Activated B cell treated with CpG ODN at 0.5 μM for 24 hours (primary cell): ENCODE measurements around the gene NCOR2. TPM values are rescaled to one million over a fixed set of nuclear protein-coding genes. Genes with fewer than 3 reads are reported as not detected.

Experiments
- ATAC-seq: fragments of 200-7000 bp; cut with Tn5 transposase; one replicate; pipeline ENCODE4 v1.10.0; 2021; ENCODE audit warnings: low read depth, mild to moderate bottlenecking, moderate library complexity
- CTCF ChIA-PET: fragments of 350-600 bp; sonication (Branson Sonifier 250); formaldehyde crosslinking; loops from one replicate; lab custom pipeline; 2021; ENCODE audit warnings: antibody characterized with exemption; lab: Charles Lee
- POLR2A ChIA-PET: fragments of 350-600 bp; sonication (Branson Sonifier 250); formaldehyde crosslinking; loops from one replicate; lab custom pipeline; 2021; ENCODE audit warnings: antibody characterized with exemption; lab: Charles Lee
- DNase-seq: peaks from one replicate; pipeline ENCODE4 v3.0.0; 2022
- H3K27ac Mint-ChIP-seq: one replicate; pipeline ENCODE4 v1.8.0; 2020; ENCODE audit warnings: mixed read lengths
- H3K27me3 Mint-ChIP-seq: one replicate; pipeline ENCODE4 v1.8.0; 2021; ENCODE audit warnings: mixed read lengths
- H3K36me3 Mint-ChIP-seq: one replicate; pipeline ENCODE4 v1.8.0; 2021; ENCODE audit warnings: low read depth, mixed read lengths
- H3K4me1 Mint-ChIP-seq: one replicate; pipeline ENCODE4 v1.8.0; 2021; ENCODE audit warnings: mixed read lengths
- H3K4me3 Mint-ChIP-seq: one replicate; pipeline ENCODE4 v1.8.0; 2020; ENCODE audit warnings: mild to moderate bottlenecking, mixed read lengths
- H3K9me3 Mint-ChIP-seq: one replicate; pipeline ENCODE4 v1.8.0; 2020; ENCODE audit warnings: mixed read lengths
- CTCF ChIP-seq: fragments of 200-600 bp; IDR thresholded peaks from one replicate; pipeline ENCODE4 v1.8.0; 2022; ENCODE audit warnings: antibody characterized with exemption, mild to moderate bottlenecking
- intact Hi-C: fragments of 100-400 bp; cut with micrococcal nuclease; formaldehyde crosslinking; loops from one replicate; pipeline ENCODE4 v1.15.1; 2024
- total RNA-seq: library from RNA; stranded (reverse); gene quantifications from 2 replicates; pipeline ENCODE4 v1.2.3, GENCODE V29; 2022

Gene NCOR2
- total RNA-seq = 136 and 154 TPM in 2 replicates

DNA sequence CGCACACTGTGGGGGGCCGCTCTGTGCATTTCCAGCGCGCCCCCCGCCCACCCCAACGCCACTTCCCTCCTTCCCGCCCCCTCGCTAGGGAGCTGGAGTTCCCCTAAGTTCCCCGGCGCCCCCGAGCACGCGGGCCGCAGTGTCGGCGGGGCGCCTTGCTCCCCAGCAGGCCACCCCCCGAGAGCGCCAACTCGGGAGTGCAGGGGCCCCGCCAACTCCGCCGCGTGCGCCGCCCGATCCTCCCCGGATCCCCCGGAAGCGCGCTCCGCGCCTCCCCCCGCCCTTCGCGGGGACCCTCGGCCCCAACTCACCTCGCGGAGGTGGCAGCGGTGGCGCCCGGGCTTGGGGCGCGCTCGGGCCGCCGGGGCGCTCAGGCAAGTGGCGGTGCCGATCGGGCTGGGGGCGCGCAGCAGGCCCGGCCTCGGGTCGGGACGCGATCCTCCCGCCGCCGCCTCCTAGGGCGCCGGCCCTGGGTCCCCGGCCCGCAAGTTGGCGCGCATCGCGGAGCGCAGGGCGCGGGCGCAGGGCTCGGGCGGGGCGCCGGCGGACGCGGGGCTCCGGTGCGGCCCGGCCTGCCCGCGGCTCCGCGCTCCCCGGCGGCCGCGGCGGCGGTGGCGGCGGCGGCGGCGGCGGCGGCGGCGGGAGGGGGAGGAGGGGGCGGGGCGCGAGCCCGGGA is at the start of gene NCOR2:
TSS of gene NCOR2 (minus strand) at position 616 of the 676 bp plus-strand sequence. CDS start 72,361 bp downstream, outside the sequence.
- CTCF ChIA-PET = interaction anchor here (0.7 to 0.9 kb wide), 2 partner anchors 100 to 201 kb away, joined by 3 read pairs; no protein-coding TSS in a partner anchor
- H3K4me1 Mint-ChIP-seq = peaks cover 49% of the 10 kb centered on the region

GRCh38 chr12:124616394-124617221 is 49.2 kb upstream of the NCOR2 start:
- Mint-ChIP-seq H3K27ac (no peak overlapping the region), H3K9me3 (peaks cover 2% of the 10 kb centered on the region), H3K27me3 (peaks cover 6% of the 10 kb centered on the region), H3K36me3 (no peaks in the 10 kb centered on the region), H3K4me3 (no peak overlapping the region), H3K4me1 (peaks cover 6% of the 10 kb centered on the region)
- no peak for TF ChIP-seq CTCF
- ChIA-PET POLR2A (interaction anchor here (0.5 kb wide), 1 partner anchor 257 kb away, joined by 5 read pairs; no protein-coding TSS in a partner anchor), CTCF (no interaction called here)
- intact Hi-C loops = no loop called here
- ATAC-seq (no peak), DNase-seq (no peak)

More for the DNA sequence above, at the start of gene NCOR2:
- DNase-seq (no peak), ATAC-seq (peak; percentile 15)
- POLR2A ChIA-PET = interaction anchor here (0.5 to 1.6 kb wide), 9 partner anchors 9 to 421 kb away, joined by 3 to 4 read pairs (median 3); partner anchors contain the start of gene DHX37
- Mint-ChIP-seq H3K4me3 (peak within 1 kb of the TSS; percentile 93), H3K36me3 (peaks cover 3% of the 10 kb centered on the region), H3K27me3 (no peaks in the 10 kb centered on the region), H3K27ac (peak within 1 kb of the TSS; percentile 84), H3K9me3 (no peaks in the 10 kb centered on the region)
- intact Hi-C loops = loop anchor here (1.0 to 10.0 kb wide), 9 partner anchors 16 to 1182 kb away; partner anchors contain the start of genes CCDC92, KMT5A, SCARB1 and ZNF664
- no peak for TF ChIP-seq CTCF

DNA sequence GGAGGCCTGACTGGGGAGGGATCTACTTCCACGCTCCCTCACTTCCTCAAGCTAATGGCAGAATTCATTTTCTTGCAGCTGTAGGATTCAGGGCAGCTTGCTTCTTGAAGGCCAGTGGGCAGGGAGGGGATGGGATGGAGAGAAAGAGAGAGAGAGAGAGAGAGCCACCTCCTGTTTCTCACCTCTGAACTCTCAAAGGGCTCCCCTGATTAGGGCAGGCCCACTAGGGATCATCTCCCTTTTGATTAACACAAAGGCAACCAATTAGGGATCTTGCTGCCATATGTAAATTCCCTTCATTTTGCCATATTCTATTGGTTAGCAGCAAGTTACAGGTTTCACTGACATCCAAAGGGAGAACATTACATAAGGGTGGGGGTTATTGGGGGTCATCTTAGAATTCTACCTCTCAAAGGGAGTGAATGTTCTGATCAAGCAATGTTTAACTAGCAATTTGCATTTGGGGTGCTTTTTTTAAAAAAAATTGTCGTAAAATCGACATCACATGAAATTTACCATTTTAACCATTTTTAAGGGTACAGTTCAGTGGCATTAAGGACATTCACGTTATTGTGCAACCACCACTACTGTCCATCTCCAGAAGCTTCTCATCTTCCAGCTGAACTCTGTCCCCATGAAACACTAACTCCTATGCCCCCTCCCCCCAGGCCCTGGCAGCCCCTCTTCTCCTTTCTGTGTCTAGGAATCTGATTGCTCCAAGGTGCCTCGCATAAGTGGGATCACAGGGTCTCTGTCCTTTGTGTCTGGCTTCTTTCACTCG is 47.3 kb upstream of the NCOR2 start:
- CTCF ChIA-PET = no interaction called here
- Mint-ChIP-seq H3K36me3 (no peaks in the 10 kb centered on the region), H3K27ac (no peak overlapping the region)

DNA sequence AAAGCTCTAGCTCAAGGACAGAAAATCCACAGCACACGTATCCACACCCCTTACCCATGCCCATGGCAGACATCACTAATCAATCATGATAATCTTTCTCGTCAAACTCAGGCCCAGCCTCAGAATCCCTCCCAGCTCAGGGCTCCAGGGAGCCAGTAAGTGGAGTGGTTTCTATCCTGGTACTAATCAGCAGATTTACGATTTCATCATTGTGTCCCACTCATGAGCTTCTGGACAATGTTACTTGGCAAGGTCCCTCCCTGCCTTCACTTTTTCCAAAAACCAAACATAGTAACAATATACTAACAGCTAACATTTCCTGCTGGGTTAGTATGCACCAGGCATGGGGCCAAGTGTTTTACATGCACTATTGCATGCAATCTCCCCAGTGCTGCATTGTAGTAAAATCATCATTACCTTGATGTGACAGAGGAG is 45.8 kb upstream of the NCOR2 start:
- Mint-ChIP-seq H3K4me3 (no peak overlapping the region), H3K9me3 (peaks cover 2% of the 10 kb centered on the region), H3K4me1 (peaks cover 27% of the 10 kb centered on the region), H3K27me3 (peaks cover 3% of the 10 kb centered on the region), H3K27ac (no peak overlapping the region), H3K36me3 (no peaks in the 10 kb centered on the region)
- TF ChIP-seq CTCF = no peak
- CTCF ChIA-PET = no interaction called here
- DNase-seq = no peak
- no peak for ATAC-seq
- POLR2A ChIA-PET = no interaction called here
- intact Hi-C loops = no loop called here

More for the DNA sequence above, 47.3 kb upstream of the NCOR2 start:
- no peak for TF ChIP-seq CTCF
- Mint-ChIP-seq H3K4me1 (peaks cover 11% of the 10 kb centered on the region), H3K4me3 (no peak overlapping the region), H3K9me3 (peaks cover 2% of the 10 kb centered on the region), H3K27me3 (peaks cover 6% of the 10 kb centered on the region)
- intact Hi-C loops = no loop called here
- no peak for DNase-seq
- POLR2A ChIA-PET = no interaction called here
- no peak for ATAC-seq
